ENCODE results near the gene CHD2. TPM values are rescaled to one million over a fixed set of nuclear protein-coding genes. Genes with fewer than 3 reads are reported as not detected.

The CHD2 gene
- total and polyA plus RNA-seq, 4 donors, result 13.9 to 90.2 (median 49.4) TPM

GRCh38 chr15:92901995-92902394, 1.9 kb downstream of the CHD2 start:
- Histone ChIP-seq H3K27ac (ENCODE audit: low read depth in 1 of 2, low read length in 2 of 2) (peak overlapping the region; percentile 97 to 98), H3K4me1 (ENCODE audit: control insufficient read depth in 4 of 4, insufficient read depth in 4 of 4, low read length in 3 of 4) (peaks cover 0 to 12% (median 6%) of the 10 kb centered on the region in 4 donors), H3K9ac (ENCODE audit: low read depth in 1 of 2, low read length in 2 of 2) (peak overlapping the region; percentile 98 to 99), H3K36me3 (ENCODE audit: control insufficient read depth in 4 of 4, insufficient read depth in 3 of 4, low read depth in 1 of 4, low read length in 3 of 4) (peaks cover 0 to 15% (median 8%) of the 10 kb centered on the region in 4 donors), H3K9me3 (ENCODE audit: control insufficient read depth in 4 of 4, low read length in 3 of 4) (no peaks in the 10 kb centered on the region), H3K4me3 (ENCODE audit: low read depth in 1 of 3, low read length in 3 of 3) (peak overlapping the region; percentile 46 to 90 (median 87)), H3K27me3 (ENCODE audit: control insufficient read depth in 4 of 4, insufficient read depth in 4 of 4, low read length in 3 of 4) (no peaks in the 10 kb centered on the region)
- TF ChIP-seq NR2F2 (IDR thresholded peaks at IDR 0.05) (no peak), HNF4G (IDR thresholded peaks at IDR 0.05) (no peak), REST (IDR thresholded peaks at IDR 0.05) (no peak), RXRA (IDR thresholded peaks at IDR 0.05) (no peak), ATF3 (IDR thresholded peaks at IDR 0.05) (no peak), JUND (IDR thresholded peaks at IDR 0.05) (no peak), ZBTB33 (IDR thresholded peaks at IDR 0.05) (no peak), FOXA2 (IDR thresholded peaks at IDR 0.05) (no peak)
- DNase-seq (ENCODE audit: low spot score), result no peak
- 0% methylated on average over 2 of the region's 2 CpGs for WGBS

- WGBS, result 2% methylated on average over 4 of the region's 4 CpGs
- H3K9me3 ChIP-seq (ENCODE audit: control insufficient read depth in 4 of 4, low read length in 3 of 4), result no peaks in the 10 kb centered on the region
- peaks cover 2 to 18% (median 8%) of the 10 kb centered on the region in 4 donors for H3K4me1 ChIP-seq (ENCODE audit: control insufficient read depth in 4 of 4, insufficient read depth in 4 of 4, low read length in 3 of 4)
- no peaks in the 10 kb centered on the region for H3K27me3 ChIP-seq (ENCODE audit: control insufficient read depth in 4 of 4, insufficient read depth in 4 of 4, low read length in 3 of 4)
- H3K4me3 ChIP-seq (ENCODE audit: low read depth in 1 of 3, low read length in 3 of 3), result peak overlapping the region; percentile 59 to 87 (median 76)
- TF ChIP-seq RXRA (IDR thresholded peaks at IDR 0.05), result peak in 1 of 2 donors; percentile 13
- TF ChIP-seq GABPA (IDR thresholded peaks at IDR 0.05 in 1 of 2, conservative IDR thresholded peaks at IDR 0.05 in 1 of 2), result peak in 1 of 2 donors; percentile 22
- no peak for TF ChIP-seq ATF3 (IDR thresholded peaks at IDR 0.05)
- TF ChIP-seq JUND (IDR thresholded peaks at IDR 0.05), result peak in 1 of 2 donors; percentile 16
- H3K36me3 ChIP-seq (ENCODE audit: control insufficient read depth in 4 of 4, insufficient read depth in 3 of 4, low read depth in 1 of 4, low read length in 3 of 4), result peaks cover 0 to 8% (median 3%) of the 10 kb centered on the region in 4 donors
- peak overlapping the region; percentile 89 to 97 for H3K27ac ChIP-seq (ENCODE audit: low read depth in 1 of 2, low read length in 2 of 2)
- peak overlapping the region; percentile 98 to 99 for H3K9ac ChIP-seq (ENCODE audit: low read depth in 1 of 2, low read length in 2 of 2)
- DNase-seq (ENCODE audit: low spot score), result no peak
These were observed 2.8 kb downstream of the CHD2 start for GRCh38 chr15:92902737-92903593.
